PC-3 (cell line): ENCODE measurements around the gene P3H3. TPM values are rescaled to one million over a fixed set of nuclear protein-coding genes. Genes with fewer than 3 reads are reported as not detected.

Source experiments
- ATAC-seq: fragments of 200-7000 bp; cut with Tn5 transposase; 2 replicates; pipeline ENCODE4 v1.9.1; 2020; ENCODE audit warnings: mild to moderate bottlenecking, moderate library complexity
- BruUV-seq: library from RNA; stranded (reverse); fragments of 400-500 nt; replicated peaks from 2 replicates; lab custom pipeline; 2021; lab: Mats Ljungman, UMichigan
- CTCF ChIA-PET: fragments of 300-600 bp; sonication (Branson Sonifier 250); formaldehyde crosslinking; loops from one replicate; lab custom pipeline; 2022; ENCODE audit warnings: antibody characterized with exemption; lab: Charles Lee
- POLR2A ChIA-PET: fragments of 300-600 bp; sonication (Branson Sonifier 250); formaldehyde crosslinking; loops from one replicate; lab custom pipeline; 2022; ENCODE audit warnings: antibody characterized with exemption; ENCODE audit not compliant: unreplicated experiment; lab: Charles Lee
- DNase-seq: peaks from one replicate; pipeline ENCODE4 v3.0.0-alpha.2; 2015
- H2AFZ ChIP-seq: fragments of 300-600 bp; sonication (generic); 2 replicates; pipeline ENCODE4 v1.6.0; 2016; ENCODE audit warnings: antibody characterized with exemption, low read length
- H3F3A ChIP-seq: fragments of 300-600 bp; sonication (generic); one replicate; pipeline ENCODE4 v1.6.0; 2017; ENCODE audit warnings: antibody characterized with exemption, low read length, control low read depth, mild to moderate bottlenecking; ENCODE audit not compliant: unreplicated experiment
- H3K27ac ChIP-seq: fragments of 300-600 bp; sonication (generic); 2 replicates; pipeline ENCODE4 v1.5.1; 2016; ENCODE audit warnings: mild to moderate bottlenecking, low read length
- H3K27me3 ChIP-seq: fragments of 300-600 bp; sonication (generic); 2 replicates; pipeline ENCODE4 v1.6.1; 2016; ENCODE audit warnings: low read length, mixed read lengths
- H3K36me3 ChIP-seq: fragments of 300-600 bp; sonication (generic); 2 replicates; pipeline ENCODE4 v1.6.1; 2016; ENCODE audit warnings: low read depth, mixed run types, low read length, mixed read lengths
- H3K4me1 ChIP-seq: fragments of 300-600 bp; sonication (generic); 2 replicates; pipeline ENCODE4 v1.5.1; 2016; ENCODE audit warnings: low read length; ENCODE audit not compliant: insufficient read depth
- H3K4me2 ChIP-seq: fragments of 300-600 bp; sonication (generic); 2 replicates; pipeline ENCODE4 v1.6.0; 2016; ENCODE audit warnings: low read length
- H3K4me3 ChIP-seq: fragments of 300-600 bp; sonication (generic); 2 replicates; pipeline ENCODE4 v1.5.1; 2016; ENCODE audit warnings: mild to moderate bottlenecking, low read length, mixed read lengths
- H3K79me2 ChIP-seq: fragments of 300-600 bp; sonication (generic); 2 replicates; pipeline ENCODE4 v1.6.1; 2017; ENCODE audit warnings: low read length, mixed read lengths
- H3K9ac ChIP-seq: fragments of 300-600 bp; sonication (generic); 2 replicates; pipeline ENCODE4 v1.6.0; 2016; ENCODE audit warnings: mild to moderate bottlenecking, low read length
- H3K9me2 ChIP-seq: fragments of 300-600 bp; sonication (generic); replicated peaks from 2 replicates; pipeline ENCODE4 v1.6.1; 2016; ENCODE audit warnings: mixed run types, low read length, mixed read lengths
- H3K9me3 ChIP-seq: fragments of 300-600 bp; sonication (generic); 2 replicates; pipeline ENCODE4 v1.6.1; 2016; ENCODE audit warnings: low read length, mixed read lengths
- H4K20me1 ChIP-seq: fragments of 300-600 bp; sonication (generic); 2 replicates; pipeline ENCODE4 v1.6.1; 2016; ENCODE audit warnings: low read length, mixed read lengths
- EZH2 ChIP-seq: fragments of 300-600 bp; sonication (generic); IDR thresholded peaks from one replicate; pipeline ENCODE4 v1.6.1; 2017; ENCODE audit warnings: antibody characterized with exemption, mild to moderate bottlenecking, low read length; ENCODE audit not compliant: unreplicated experiment
- EZH2phosphoT487 ChIP-seq: fragments of 300-600 bp; sonication (generic); IDR thresholded peaks from 2 replicates; pipeline ENCODE4 v1.6.1; 2018; ENCODE audit warnings: mild to moderate bottlenecking, antibody characterized with exemption, low read length, borderline replicate concordance
- intact Hi-C: fragments of 100-400 bp; cut with micrococcal nuclease; formaldehyde crosslinking; loops from 2 replicates; pipeline ENCODE4 v1.9.0; 2023
- total RNA-seq: library from RNA; depleted of rRNA; stranded (reverse); fragments of >200 nt; gene quantifications from 2 replicates; pipeline ENCODE4 v1.2.3, GENCODE V29; 2014
- TF ChIP-seq, protein P1 (sequence below): fragments of 300-600 bp; sonication (generic); conservative IDR thresholded peaks from 2 replicates; pipeline ENCODE4 v1.5.1; 2017; ENCODE audit warnings: antibody characterized with exemption, low read depth, mild to moderate bottlenecking, low read length

The P3H3 gene
- total RNA-seq, 1 experiment from 2014 or later, result 9.3 TPM

DNA sequence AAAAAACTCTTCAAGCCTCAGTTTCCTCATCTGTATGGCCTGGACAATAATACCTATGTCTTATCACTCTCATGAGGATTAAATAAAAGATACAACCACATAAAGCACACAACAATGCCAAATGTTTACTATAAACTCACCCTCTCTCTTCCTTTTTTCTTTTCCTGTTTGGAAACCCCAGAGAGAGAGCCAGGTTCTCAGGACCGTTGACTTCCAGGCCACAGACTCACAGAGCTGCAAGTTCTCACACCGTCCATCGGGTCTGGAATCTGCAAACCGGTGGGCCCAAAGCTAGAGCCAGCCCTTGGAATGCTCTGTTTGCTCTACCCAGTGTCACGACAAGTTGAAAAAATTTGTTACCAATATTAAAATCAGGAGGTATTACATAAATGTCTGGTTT lies 43.4 kb upstream of the P3H3 start:
- H3K9me2 ChIP-seq, result no peaks in the 10 kb centered on the region
- no peak overlapping the region for H3K4me2 ChIP-seq
- no peaks in the 10 kb centered on the region for H4K20me1 ChIP-seq
- ChIA-PET CTCF (no interaction called here), POLR2A (no interaction called here)
- intact Hi-C loops, result no loop called here
- H3K79me2 ChIP-seq, result no peaks in the 10 kb centered on the region
- H3K9me3 ChIP-seq, result no peaks in the 10 kb centered on the region
- BruUV-seq, result no TSS peak
- no peak overlapping the region for H3K9ac ChIP-seq
- ATAC-seq, result no peak
- H3K27me3 ChIP-seq, result no peaks in the 10 kb centered on the region
- H3K4me3 ChIP-seq, result no peak overlapping the region
- H3K27ac ChIP-seq, result no peak overlapping the region
- H3K36me3 ChIP-seq, result no peaks in the 10 kb centered on the region
- H3F3A ChIP-seq, result no peaks in the 10 kb centered on the region
- DNase-seq, result no peak
- TF ChIP-seq EZH2 (no peak), EZH2phosphoT487 (no peak)
- no peaks in the 10 kb centered on the region for H3K4me1 ChIP-seq
- no peak overlapping the region for H2AFZ ChIP-seq

DNA sequence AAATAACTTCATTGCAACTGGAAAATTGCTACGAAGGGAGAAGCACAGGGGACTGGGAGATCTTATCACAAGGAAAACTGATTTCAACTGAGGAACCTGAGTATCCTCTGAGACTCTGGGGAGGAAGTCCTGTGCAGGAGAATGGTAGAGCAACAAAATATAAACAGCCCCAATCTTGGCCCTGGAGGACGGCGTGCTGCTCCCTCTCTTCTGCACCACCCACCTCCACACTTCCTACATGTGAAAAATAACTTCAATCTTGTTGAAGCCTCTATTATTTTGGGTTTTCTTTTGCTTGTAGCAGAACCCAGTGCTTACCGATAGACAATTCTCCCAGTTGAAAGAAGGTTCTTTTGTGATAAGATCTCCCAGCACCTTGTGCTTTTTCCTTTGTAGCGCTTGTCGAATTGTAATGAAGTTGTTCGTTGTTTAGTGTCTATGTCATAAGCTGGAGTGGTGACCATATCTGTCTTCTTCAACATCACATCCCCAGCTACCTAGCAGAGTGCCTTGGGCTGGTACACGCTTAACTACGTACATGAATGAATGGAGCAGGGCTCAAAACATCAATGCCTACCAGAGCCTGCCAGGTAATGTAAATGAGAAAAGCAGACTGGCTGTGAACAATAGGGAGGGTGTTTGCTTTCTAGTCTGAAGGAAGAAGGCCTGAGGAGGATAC lies 41.7 kb upstream of the P3H3 start:
- CTCF ChIA-PET, result no interaction called here
- ATAC-seq (no peak), DNase-seq (no peak)
- Histone ChIP-seq H3F3A (no peaks in the 10 kb centered on the region), H3K9me3 (no peaks in the 10 kb centered on the region), H3K4me1 (no peaks in the 10 kb centered on the region), H3K4me3 (no peak overlapping the region), H3K4me2 (no peak overlapping the region), H3K36me3 (no peaks in the 10 kb centered on the region), H3K27ac (no peak overlapping the region), H4K20me1 (no peaks in the 10 kb centered on the region), H3K9ac (no peak overlapping the region), H2AFZ (no peak overlapping the region), H3K27me3 (no peaks in the 10 kb centered on the region), H3K9me2 (no peaks in the 10 kb centered on the region), H3K79me2 (no peaks in the 10 kb centered on the region)
- POLR2A ChIA-PET, result no interaction called here
- BruUV-seq, result no TSS peak
- intact Hi-C loops, result no loop called here
- TF ChIP-seq EZH2, result no peak
- TF ChIP-seq, protein P1, sequence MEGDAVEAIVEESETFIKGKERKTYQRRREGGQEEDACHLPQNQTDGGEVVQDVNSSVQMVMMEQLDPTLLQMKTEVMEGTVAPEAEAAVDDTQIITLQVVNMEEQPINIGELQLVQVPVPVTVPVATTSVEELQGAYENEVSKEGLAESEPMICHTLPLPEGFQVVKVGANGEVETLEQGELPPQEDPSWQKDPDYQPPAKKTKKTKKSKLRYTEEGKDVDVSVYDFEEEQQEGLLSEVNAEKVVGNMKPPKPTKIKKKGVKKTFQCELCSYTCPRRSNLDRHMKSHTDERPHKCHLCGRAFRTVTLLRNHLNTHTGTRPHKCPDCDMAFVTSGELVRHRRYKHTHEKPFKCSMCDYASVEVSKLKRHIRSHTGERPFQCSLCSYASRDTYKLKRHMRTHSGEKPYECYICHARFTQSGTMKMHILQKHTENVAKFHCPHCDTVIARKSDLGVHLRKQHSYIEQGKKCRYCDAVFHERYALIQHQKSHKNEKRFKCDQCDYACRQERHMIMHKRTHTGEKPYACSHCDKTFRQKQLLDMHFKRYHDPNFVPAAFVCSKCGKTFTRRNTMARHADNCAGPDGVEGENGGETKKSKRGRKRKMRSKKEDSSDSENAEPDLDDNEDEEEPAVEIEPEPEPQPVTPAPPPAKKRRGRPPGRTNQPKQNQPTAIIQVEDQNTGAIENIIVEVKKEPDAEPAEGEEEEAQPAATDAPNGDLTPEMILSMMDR, result no peak

GRCh38 chr12:6787309-6787708 lies 40.9 kb upstream of the P3H3 start:
- Histone ChIP-seq H3K36me3 (no peaks in the 10 kb centered on the region), H2AFZ (no peak overlapping the region), H3K27me3 (no peaks in the 10 kb centered on the region), H3K79me2 (no peaks in the 10 kb centered on the region), H3K4me1 (no peaks in the 10 kb centered on the region), H3K4me3 (no peak overlapping the region), H3K9me3 (no peaks in the 10 kb centered on the region), H3K4me2 (no peak overlapping the region), H3K9me2 (no peaks in the 10 kb centered on the region), H3F3A (no peaks in the 10 kb centered on the region), H3K9ac (no peak overlapping the region), H4K20me1 (no peaks in the 10 kb centered on the region), H3K27ac (no peak overlapping the region)
- ChIA-PET CTCF (no interaction called here), POLR2A (no interaction called here)
- BruUV-seq, result no TSS peak
- no peak for DNase-seq
- ATAC-seq, result no peak
- intact Hi-C loops, result no loop called here
- no peak for TF ChIP-seq EZH2
- TF ChIP-seq, protein P1, result no peak
- no peak for TF ChIP-seq EZH2phosphoT487
